GM23248 (cell line): ENCODE results near the gene SPPL3.

Experiments
- EZH2 ChIP-seq: fragments of 200-600 bp; sonication (generic); IDR thresholded peaks from 2 replicates; pipeline ENCODE4 v1.6.1; 2018; ENCODE audit warnings: antibody characterized with exemption, mild to moderate bottlenecking; ENCODE audit not compliant: insufficient read depth, poor library complexity, severe bottlenecking
- EZH2phosphoT487 ChIP-seq: fragments of 200-600 bp; sonication (generic); IDR thresholded peaks from 2 replicates; pipeline ENCODE4 v1.6.1; 2018; ENCODE audit warnings: antibody characterized with exemption, moderate library complexity, mild to moderate bottlenecking, low read depth; ENCODE audit not compliant: insufficient read depth

GRCh38 chr12:120767071-120768024 is 136.8 kb downstream of the SPPL3 start:
- TF ChIP-seq EZH2phosphoT487 (no peak), EZH2 (no peak)
